ENCODE measurements around the gene SV2C. TPM values are rescaled to one million over a fixed set of nuclear protein-coding genes. Genes with fewer than 3 reads are reported as not detected.
A peak's percentile ranks its signal among the peaks of the same experiment; 100 is the strongest.

SV2C gene
- total and polyA plus RNA-seq, 2 of the 13 experiments (the other 11 are each of a cell fraction or from before 2014, with no cell fraction given): not detected

DNA sequence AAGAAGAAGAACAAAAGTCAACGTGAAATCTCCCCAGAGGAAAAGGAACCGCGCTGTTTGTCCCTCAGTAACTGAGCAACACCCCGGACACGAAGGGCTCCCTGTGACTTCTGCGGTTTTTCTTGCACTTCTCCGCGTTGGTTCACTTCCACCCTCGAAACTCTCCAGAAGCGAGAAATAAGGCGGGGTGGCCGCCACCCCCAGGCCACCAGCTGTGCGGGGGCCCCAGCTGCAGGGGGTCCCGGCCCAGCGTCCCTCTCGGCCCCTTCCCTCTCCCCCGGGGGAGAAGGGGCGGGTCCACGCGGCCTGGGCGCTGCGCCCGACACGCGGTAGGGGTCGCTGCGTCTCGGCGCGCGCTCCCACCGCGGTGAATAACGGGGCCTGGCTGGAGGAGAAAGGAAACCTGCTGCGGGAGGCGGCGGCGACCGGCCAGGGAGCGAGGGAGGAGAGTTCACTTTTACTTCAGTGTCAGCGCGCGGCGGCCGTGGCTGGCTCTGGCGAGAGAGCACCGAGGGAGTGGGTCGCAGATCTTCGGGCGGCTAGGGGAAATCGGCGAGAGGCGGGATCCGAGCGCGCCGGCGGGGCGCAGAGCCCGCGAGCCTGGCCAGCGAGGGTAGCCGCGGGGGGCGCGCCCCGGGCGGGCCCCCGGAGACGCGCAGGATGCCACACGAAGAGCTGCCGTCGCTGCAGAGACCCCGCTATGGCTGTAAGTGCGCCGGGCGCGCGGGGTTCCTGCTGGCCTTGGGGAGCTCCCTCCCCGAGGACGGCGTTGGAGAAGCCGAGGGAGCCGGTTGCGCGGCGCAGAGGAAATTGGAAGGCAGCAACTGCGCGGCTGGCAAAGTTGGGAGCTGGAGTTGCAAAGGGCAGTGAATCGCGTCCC is 319.9 kb downstream of the SV2C start, which contains the start of gene IQGAP2 (continued):
- TF ChIP-seq, protein P1, sequence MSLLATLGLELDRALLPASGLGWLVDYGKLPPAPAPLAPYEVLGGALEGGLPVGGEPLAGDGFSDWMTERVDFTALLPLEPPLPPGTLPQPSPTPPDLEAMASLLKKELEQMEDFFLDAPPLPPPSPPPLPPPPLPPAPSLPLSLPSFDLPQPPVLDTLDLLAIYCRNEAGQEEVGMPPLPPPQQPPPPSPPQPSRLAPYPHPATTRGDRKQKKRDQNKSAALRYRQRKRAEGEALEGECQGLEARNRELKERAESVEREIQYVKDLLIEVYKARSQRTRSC (CRISPR knock-in tag; IDR thresholded peaks at IDR 0.05; ENCODE audit: low read depth): no peak
- TF ChIP-seq NPAS2 (CRISPR knock-in tag; IDR thresholded peaks at IDR 0.05; ENCODE audit: borderline replicate concordance) (no peak), SKI (IDR thresholded peaks at IDR 0.05; ENCODE audit: partially characterized antibody) (peak; percentile 48), RBM39 (IDR thresholded peaks at IDR 0.05; ENCODE audit: low read depth, low read length, poor library complexity, severe bottlenecking) (no peak), KDM6A (CRISPR knock-in tag; IDR thresholded peaks at IDR 0.05; ENCODE audit: low read depth) (no peak), ISL2 (CRISPR knock-in tag; IDR thresholded peaks at IDR 0.05) (peak; percentile 62; the same call in 1 of the 2 replicates), AKAP8 (CRISPR knock-in tag; IDR thresholded peaks at IDR 0.05) (no peak), GZF1 (CRISPR knock-in tag; IDR thresholded peaks at IDR 0.05) (no peak), ZNF572 (CRISPR knock-in tag; IDR thresholded peaks at IDR 0.05) (no peak), ZMYM4 (CRISPR knock-in tag; IDR thresholded peaks at IDR 0.05) (peak; percentile 88), SIX4 (CRISPR knock-in tag; IDR thresholded peaks at IDR 0.05) (no peak), ZC3H4 (CRISPR knock-in tag; IDR thresholded peaks at IDR 0.05; ENCODE audit: borderline replicate concordance) (no peak; the same call in 1 of the 2 replicates), MXD4 (CRISPR knock-in tag; IDR thresholded peaks at IDR 0.05) (no peak), RELA (CRISPR knock-in tag; IDR thresholded peaks at IDR 0.05) (no peak), MIER3 (CRISPR knock-in tag; IDR thresholded peaks at IDR 0.05; ENCODE audit: borderline replicate concordance) (peak; percentile 58; the same call in 1 of the 2 replicates), ATRX (CRISPR knock-in tag; IDR thresholded peaks at IDR 0.05; ENCODE audit: borderline replicate concordance) (no peak), SNAPC2 (CRISPR knock-in tag; IDR thresholded peaks at IDR 0.05) (0 out of 2 replicates have a peak, but pooled peaks have one; percentile 64), ATF7 (IDR thresholded peaks at IDR 0.05) (no peak), ATF7 (CRISPR knock-in tag; IDR thresholded peaks at IDR 0.05) (no peak), ZNF296 (CRISPR knock-in tag; conservative IDR thresholded peaks at IDR 0.05) (no peak), NFIB (CRISPR knock-in tag; IDR thresholded peaks at IDR 0.05; ENCODE audit: borderline replicate concordance) (no peak)
- TF ChIP-seq, protein P2, sequence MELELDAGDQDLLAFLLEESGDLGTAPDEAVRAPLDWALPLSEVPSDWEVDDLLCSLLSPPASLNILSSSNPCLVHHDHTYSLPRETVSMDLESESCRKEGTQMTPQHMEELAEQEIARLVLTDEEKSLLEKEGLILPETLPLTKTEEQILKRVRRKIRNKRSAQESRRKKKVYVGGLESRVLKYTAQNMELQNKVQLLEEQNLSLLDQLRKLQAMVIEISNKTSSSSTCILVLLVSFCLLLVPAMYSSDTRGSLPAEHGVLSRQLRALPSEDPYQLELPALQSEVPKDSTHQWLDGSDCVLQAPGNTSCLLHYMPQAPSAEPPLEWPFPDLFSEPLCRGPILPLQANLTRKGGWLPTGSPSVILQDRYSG (CRISPR knock-in tag; IDR thresholded peaks at IDR 0.05): no peak
- TF ChIP-seq, protein P3, sequence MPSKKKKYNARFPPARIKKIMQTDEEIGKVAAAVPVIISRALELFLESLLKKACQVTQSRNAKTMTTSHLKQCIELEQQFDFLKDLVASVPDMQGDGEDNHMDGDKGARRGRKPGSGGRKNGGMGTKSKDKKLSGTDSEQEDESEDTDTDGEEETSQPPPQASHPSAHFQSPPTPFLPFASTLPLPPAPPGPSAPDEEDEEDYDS (CRISPR knock-in tag; IDR thresholded peaks at IDR 0.05): peak; percentile 21; the same call in 1 of the 2 replicates
- TF ChIP-seq, protein P4, sequence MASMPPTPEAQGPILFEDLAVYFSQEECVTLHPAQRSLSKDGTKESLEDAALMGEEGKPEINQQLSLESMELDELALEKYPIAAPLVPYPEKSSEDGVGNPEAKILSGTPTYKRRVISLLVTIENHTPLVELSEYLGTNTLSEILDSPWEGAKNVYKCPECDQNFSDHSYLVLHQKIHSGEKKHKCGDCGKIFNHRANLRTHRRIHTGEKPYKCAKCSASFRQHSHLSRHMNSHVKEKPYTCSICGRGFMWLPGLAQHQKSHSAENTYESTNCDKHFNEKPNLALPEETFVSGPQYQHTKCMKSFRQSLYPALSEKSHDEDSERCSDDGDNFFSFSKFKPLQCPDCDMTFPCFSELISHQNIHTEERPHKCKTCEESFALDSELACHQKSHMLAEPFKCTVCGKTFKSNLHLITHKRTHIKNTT (CRISPR knock-in tag; IDR thresholded peaks at IDR 0.05): no peak
- TF ChIP-seq, protein P5, sequence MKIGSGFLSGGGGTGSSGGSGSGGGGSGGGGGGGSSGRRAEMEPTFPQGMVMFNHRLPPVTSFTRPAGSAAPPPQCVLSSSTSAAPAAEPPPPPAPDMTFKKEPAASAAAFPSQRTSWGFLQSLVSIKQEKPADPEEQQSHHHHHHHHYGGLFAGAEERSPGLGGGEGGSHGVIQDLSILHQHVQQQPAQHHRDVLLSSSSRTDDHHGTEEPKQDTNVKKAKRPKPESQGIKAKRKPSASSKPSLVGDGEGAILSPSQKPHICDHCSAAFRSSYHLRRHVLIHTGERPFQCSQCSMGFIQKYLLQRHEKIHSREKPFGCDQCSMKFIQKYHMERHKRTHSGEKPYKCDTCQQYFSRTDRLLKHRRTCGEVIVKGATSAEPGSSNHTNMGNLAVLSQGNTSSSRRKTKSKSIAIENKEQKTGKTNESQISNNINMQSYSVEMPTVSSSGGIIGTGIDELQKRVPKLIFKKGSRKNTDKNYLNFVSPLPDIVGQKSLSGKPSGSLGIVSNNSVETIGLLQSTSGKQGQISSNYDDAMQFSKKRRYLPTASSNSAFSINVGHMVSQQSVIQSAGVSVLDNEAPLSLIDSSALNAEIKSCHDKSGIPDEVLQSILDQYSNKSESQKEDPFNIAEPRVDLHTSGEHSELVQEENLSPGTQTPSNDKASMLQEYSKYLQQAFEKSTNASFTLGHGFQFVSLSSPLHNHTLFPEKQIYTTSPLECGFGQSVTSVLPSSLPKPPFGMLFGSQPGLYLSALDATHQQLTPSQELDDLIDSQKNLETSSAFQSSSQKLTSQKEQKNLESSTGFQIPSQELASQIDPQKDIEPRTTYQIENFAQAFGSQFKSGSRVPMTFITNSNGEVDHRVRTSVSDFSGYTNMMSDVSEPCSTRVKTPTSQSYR (CRISPR knock-in tag; IDR thresholded peaks at IDR 0.05; ENCODE audit: borderline replicate concordance): peak; percentile 43; the same call in 1 of the 2 replicates
